Neural progenitor cell (in vitro differentiated cells): ENCODE data around the gene HDGFL2. TPM values are rescaled to one million over a fixed set of nuclear protein-coding genes. Genes with fewer than 3 reads are reported as not detected.

Source experiments
- DNase-seq: peaks from one replicate; pipeline ENCODE4 v3.0.0-alpha.2; 2016; ENCODE audit warnings: low spot score
- H2AFZ ChIP-seq: fragments of 200-600 bp; sonication (generic); replicated peaks from 2 replicates; pipeline ENCODE4 v1.6.1; 2016; ENCODE audit warnings: antibody characterized with exemption
- H3F3A ChIP-seq: fragments of 200-600 bp; sonication (generic); 2 replicates; pipeline ENCODE4 v1.6.1; 2016; ENCODE audit warnings: antibody characterized with exemption, low read depth
- H3K27ac ChIP-seq: fragments of 200-600 bp; sonication (generic); 2 replicates; pipeline ENCODE4 v1.5.1; 2016; ENCODE audit warnings: mild to moderate bottlenecking
- H3K27me3 ChIP-seq: fragments of 200-600 bp; sonication (generic); 2 replicates; pipeline ENCODE4 v1.6.1; 2016; ENCODE audit warnings: mild to moderate bottlenecking, moderate library complexity
- H3K36me3 ChIP-seq: fragments of 200-600 bp; sonication (generic); 2 replicates; pipeline ENCODE4 v1.5.1; 2016
- H3K4me1 ChIP-seq: fragments of 200-600 bp; sonication (generic); 2 replicates; pipeline ENCODE4 v1.6.1; 2016; ENCODE audit warnings: mixed run types
- H3K4me2 ChIP-seq: fragments of 200-600 bp; sonication (generic); 2 replicates; pipeline ENCODE4 v1.6.1; 2016
- H3K4me3 ChIP-seq: fragments of 200-600 bp; sonication (generic); 2 replicates; pipeline ENCODE4 v1.5.1; 2016
- H3K79me2 ChIP-seq: fragments of 200-600 bp; sonication (generic); 2 replicates; pipeline ENCODE4 v1.6.1; 2016; ENCODE audit warnings: low read depth
- H3K9ac ChIP-seq: fragments of 200-600 bp; sonication (generic); 2 replicates; pipeline ENCODE4 v1.6.1; 2016
- H3K9me3 ChIP-seq: fragments of 200-600 bp; sonication (generic); 2 replicates; pipeline ENCODE4 v1.5.1; 2016; ENCODE audit warnings: low read depth
- H4K20me1 ChIP-seq: fragments of 200-600 bp; sonication (generic); 2 replicates; pipeline ENCODE4 v1.6.1; 2016; ENCODE audit warnings: low read depth
- H3K27ac Mint-ChIP-seq: 3 replicates; pipeline ENCODE4 v1.8.0; 2021; ENCODE audit warnings: mixed read lengths
- H3K27me3 Mint-ChIP-seq: 2 replicates; pipeline ENCODE4 v1.8.0; 2022; ENCODE audit warnings: low read depth, mild to moderate bottlenecking, inconsistent platforms, moderate library complexity, mixed read lengths; ENCODE audit not compliant: insufficient read depth
- H3K36me3 Mint-ChIP-seq: 3 replicates; pipeline ENCODE4 v1.8.0; 2021; ENCODE audit warnings: mixed read lengths
- H3K4me1 Mint-ChIP-seq: 3 replicates; pipeline ENCODE4 v1.8.0; 2021; ENCODE audit warnings: mixed read lengths
- H3K4me3 Mint-ChIP-seq: 3 replicates; pipeline ENCODE4 v1.8.0; 2021; ENCODE audit warnings: mild to moderate bottlenecking, moderate library complexity, mixed read lengths
- H3K9me3 Mint-ChIP-seq: 3 replicates; pipeline ENCODE4 v1.8.0; 2020; ENCODE audit warnings: mixed read lengths
- EZH2 ChIP-seq: fragments of 200-600 bp; sonication (generic); IDR thresholded peaks from 2 replicates; pipeline ENCODE4 v1.6.1; 2017; ENCODE audit warnings: antibody characterized with exemption, mild to moderate bottlenecking, moderate library complexity
- EZH2phosphoT487 ChIP-seq: fragments of 200-600 bp; sonication (generic); IDR thresholded peaks from 2 replicates; pipeline ENCODE4 v1.6.1; 2017; ENCODE audit warnings: antibody characterized with exemption
- total RNA-seq: library from RNA; depleted of rRNA; stranded (reverse); fragments of >200 nt; gene quantifications from 2 replicates; pipeline ENCODE4 v1.2.3, GENCODE V29; 2015; ENCODE audit warnings: low replicate concordance
- TF ChIP-seq, protein P1 (sequence below): fragments of 200-600 bp; sonication (generic); IDR thresholded peaks from 2 replicates; pipeline ENCODE4 v1.5.1; 2017; ENCODE audit warnings: antibody characterized with exemption, mild to moderate bottlenecking

The HDGFL2 gene
- total RNA-seq, 1 donor from 2014 or later: 36.0 TPM

DNA sequence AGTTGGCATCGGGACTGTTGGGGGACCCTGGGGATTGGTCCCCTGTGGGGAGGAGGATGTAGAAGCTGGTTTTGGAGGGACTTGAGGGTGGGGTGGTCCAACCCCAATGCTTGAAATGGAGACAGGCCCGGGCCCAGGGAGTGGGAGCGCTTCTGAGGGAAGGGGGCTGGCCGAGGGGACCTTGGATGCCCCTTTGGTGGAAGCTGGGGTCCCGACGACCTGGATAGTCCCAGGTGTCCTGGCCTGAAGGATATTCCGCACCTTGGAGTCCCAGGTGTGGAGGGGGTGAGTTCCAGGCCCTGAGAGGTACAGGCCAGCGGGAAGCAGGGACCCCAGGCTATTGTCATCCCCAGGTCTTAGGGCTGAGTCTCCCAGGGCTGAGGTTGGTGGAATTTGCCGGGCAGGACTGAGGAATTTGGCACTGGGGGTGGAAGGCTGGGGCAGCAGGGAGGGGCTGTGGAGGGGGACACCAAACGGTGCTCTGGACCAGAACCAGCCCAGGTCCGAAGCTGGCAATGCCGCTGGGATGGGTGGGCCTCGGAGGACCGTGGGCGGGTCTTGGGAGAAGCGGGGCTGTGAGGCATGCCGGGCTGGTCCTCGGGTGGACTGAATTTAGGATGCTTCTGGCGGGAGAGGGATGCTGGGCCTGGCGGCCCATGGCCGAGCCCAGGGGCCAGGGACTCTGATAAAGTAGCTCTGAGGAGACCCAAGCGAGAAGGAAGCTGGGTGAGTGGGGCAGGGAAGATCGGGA is 1.8 kb downstream of the HDGFL2 start:
- Histone ChIP-seq H3K4me1 (peaks cover 5% of the 10 kb centered on the region), H3K27ac (peak overlapping the region; percentile 36), H3K4me2 (peak overlapping the region; percentile 84), H2AFZ (no peak overlapping the region), H3K36me3 (no peaks in the 10 kb centered on the region), H3F3A (peaks cover 10% of the 10 kb centered on the region), H3K27me3 (no peaks in the 10 kb centered on the region), H3K4me3 (peak overlapping the region; percentile 100), H3K9me3 (no peaks in the 10 kb centered on the region), H3K79me2 (peaks cover 66% of the 10 kb centered on the region), H4K20me1 (peaks cover 40% of the 10 kb centered on the region), H3K9ac (peak overlapping the region; percentile 34)
- H3K27me3 Mint-ChIP-seq: peaks cover 5% of the 10 kb centered on the region
- H3K4me1 Mint-ChIP-seq: peaks cover 11% of the 10 kb centered on the region
- no peaks in the 10 kb centered on the region for H3K9me3 Mint-ChIP-seq
- TF ChIP-seq, protein P1, sequence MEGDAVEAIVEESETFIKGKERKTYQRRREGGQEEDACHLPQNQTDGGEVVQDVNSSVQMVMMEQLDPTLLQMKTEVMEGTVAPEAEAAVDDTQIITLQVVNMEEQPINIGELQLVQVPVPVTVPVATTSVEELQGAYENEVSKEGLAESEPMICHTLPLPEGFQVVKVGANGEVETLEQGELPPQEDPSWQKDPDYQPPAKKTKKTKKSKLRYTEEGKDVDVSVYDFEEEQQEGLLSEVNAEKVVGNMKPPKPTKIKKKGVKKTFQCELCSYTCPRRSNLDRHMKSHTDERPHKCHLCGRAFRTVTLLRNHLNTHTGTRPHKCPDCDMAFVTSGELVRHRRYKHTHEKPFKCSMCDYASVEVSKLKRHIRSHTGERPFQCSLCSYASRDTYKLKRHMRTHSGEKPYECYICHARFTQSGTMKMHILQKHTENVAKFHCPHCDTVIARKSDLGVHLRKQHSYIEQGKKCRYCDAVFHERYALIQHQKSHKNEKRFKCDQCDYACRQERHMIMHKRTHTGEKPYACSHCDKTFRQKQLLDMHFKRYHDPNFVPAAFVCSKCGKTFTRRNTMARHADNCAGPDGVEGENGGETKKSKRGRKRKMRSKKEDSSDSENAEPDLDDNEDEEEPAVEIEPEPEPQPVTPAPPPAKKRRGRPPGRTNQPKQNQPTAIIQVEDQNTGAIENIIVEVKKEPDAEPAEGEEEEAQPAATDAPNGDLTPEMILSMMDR: no peak
- TF ChIP-seq EZH2 (no peak), EZH2phosphoT487 (no peak)
- peak overlapping the region; percentile 93 for H3K4me3 Mint-ChIP-seq
- H3K27ac Mint-ChIP-seq: peak overlapping the region; percentile 69
- H3K36me3 Mint-ChIP-seq: peaks cover 8% of the 10 kb centered on the region
- DNase-seq: peak; percentile 65

DNA sequence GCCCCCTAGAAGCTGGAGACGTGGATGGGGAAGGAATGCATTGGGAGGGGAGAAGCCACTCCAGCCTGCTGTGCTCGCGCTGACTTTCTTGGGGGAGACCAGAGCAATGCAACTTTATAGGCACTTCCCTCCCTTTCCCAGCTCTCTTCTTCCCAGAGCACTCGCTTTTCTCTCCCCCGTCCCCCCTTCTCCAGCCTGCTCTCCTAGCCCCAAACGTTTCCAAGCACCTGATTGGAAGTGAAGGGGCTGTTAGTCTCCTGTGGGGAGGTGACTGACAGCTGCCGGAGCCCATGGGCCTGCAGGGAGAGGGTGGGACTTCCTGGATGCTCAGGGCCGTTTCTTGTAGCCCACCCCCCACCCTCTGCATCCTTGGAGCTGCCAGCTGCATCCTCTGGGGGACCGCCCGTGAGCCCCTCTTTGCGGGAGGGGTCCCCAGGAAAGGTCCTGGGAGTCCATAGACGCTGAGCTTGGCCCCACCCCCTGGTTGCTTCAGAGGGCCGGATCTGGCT is 2.5 kb downstream of the HDGFL2 start:
- H2AFZ ChIP-seq: no peak overlapping the region
- peaks cover 10% of the 10 kb centered on the region for H3F3A ChIP-seq

DNA sequence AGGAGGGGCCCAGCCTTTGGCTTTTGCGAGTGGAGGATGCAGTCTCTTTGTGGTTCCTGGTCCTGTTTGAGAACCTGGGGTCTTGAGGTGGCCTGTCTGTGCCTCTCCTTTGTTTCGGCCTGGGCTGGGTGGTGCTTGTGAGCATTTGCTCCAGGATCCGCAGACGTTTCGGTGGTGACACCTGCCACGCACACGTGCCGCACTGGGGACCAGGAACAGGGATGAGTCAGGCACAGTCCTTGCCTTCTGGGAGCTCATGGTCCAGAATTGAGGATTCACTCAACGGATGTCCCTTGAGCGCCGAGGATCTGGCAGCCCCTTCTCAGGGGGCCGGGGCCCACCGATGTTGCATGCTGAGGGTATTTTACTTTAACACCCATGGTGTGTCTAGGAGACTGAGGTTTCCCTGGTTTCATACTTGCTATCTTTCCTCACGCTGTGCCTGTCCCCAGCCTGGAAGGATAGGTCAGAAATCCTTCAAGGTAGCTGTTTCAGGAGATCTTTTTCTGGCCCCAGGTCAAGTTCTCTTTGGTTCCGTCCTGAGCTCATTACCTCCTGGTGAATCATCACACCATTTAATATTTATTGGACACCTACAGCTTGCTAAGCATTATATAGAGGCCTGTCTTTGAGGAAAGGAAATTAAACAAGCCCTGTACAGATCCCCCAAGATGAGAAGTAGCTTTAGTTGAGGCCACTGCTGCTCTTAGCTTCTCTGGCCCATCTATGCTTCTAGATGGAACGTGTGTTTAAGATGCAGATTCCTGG is 5.1 kb downstream of the HDGFL2 start:
- Histone ChIP-seq H3K4me3 (no peak overlapping the region), H3K36me3 (no peaks in the 10 kb centered on the region), H3K4me1 (peaks cover 5% of the 10 kb centered on the region), H3K27me3 (no peaks in the 10 kb centered on the region), H2AFZ (no peak overlapping the region), H3K9ac (no peak overlapping the region), H4K20me1 (peaks cover 50% of the 10 kb centered on the region), H3K27ac (no peak overlapping the region), H3K4me2 (no peak overlapping the region), H3F3A (peaks cover 10% of the 10 kb centered on the region), H3K79me2 (peaks cover 74% of the 10 kb centered on the region), H3K9me3 (no peaks in the 10 kb centered on the region)
- H3K36me3 Mint-ChIP-seq: peaks cover 8% of the 10 kb centered on the region
- H3K27me3 Mint-ChIP-seq: no peaks in the 10 kb centered on the region
- H3K4me1 Mint-ChIP-seq: peaks cover 8% of the 10 kb centered on the region
- TF ChIP-seq, protein P1: no peak
- TF ChIP-seq EZH2 (no peak), EZH2phosphoT487 (no peak)
- no peak overlapping the region for H3K4me3 Mint-ChIP-seq
- no peak overlapping the region for H3K27ac Mint-ChIP-seq
- H3K9me3 Mint-ChIP-seq: no peaks in the 10 kb centered on the region
- DNase-seq: no peak

More for the DNA sequence above, 2.5 kb downstream of the HDGFL2 start:
- H3K4me1 ChIP-seq: peaks cover 5% of the 10 kb centered on the region
- peaks cover 71% of the 10 kb centered on the region for H3K79me2 ChIP-seq
- TF ChIP-seq EZH2: no peak
- TF ChIP-seq, protein P1: no peak
- no peak for TF ChIP-seq EZH2phosphoT487
- DNase-seq: peak; percentile 93
- Mint-ChIP-seq H3K36me3 (peaks cover 8% of the 10 kb centered on the region), H3K4me1 (peaks cover 11% of the 10 kb centered on the region), H3K4me3 (peak overlapping the region; percentile 93), H3K27me3 (peaks cover 3% of the 10 kb centered on the region), H3K27ac (peak overlapping the region; percentile 69), H3K9me3 (no peaks in the 10 kb centered on the region)
- H3K36me3 ChIP-seq: no peaks in the 10 kb centered on the region
- no peaks in the 10 kb centered on the region for H3K27me3 ChIP-seq
- peak overlapping the region; percentile 100 for H3K4me3 ChIP-seq
- no peaks in the 10 kb centered on the region for H3K9me3 ChIP-seq
- peak overlapping the region; percentile 84 for H3K4me2 ChIP-seq
- peaks cover 42% of the 10 kb centered on the region for H4K20me1 ChIP-seq
- H3K9ac ChIP-seq: peak overlapping the region; percentile 34
- H3K27ac ChIP-seq: peak overlapping the region; percentile 36
